ENCODE measurements around the gene VASP.
A peak's percentile ranks its signal among the peaks of the same experiment; 100 is the strongest.

Gene VASP

GRCh38 chr19:45528149-45528743, 21.0 kb downstream of the VASP start:
- ATAC-seq = no peak; the same call in 1 of the 3 replicates
- no peak for TF ChIP-seq CREB5 (CRISPR knock-in tag; IDR thresholded peaks at IDR 0.05; ENCODE audit: low read depth)
- no peak for TF ChIP-seq ZNF70 (CRISPR knock-in tag; IDR thresholded peaks at IDR 0.05)
- no peak for TF ChIP-seq RARB (CRISPR knock-in tag; IDR thresholded peaks at IDR 0.05)
- no peak; the same call in 1 of the 2 replicates for TF ChIP-seq PATZ1 (CRISPR knock-in tag; IDR thresholded peaks at IDR 0.05; ENCODE audit: borderline replicate concordance)
- TF ChIP-seq ZC3H10 (CRISPR knock-in tag; IDR thresholded peaks at IDR 0.05) = no peak
- no peak for TF ChIP-seq POU6F1 (CRISPR knock-in tag; IDR thresholded peaks at IDR 0.05; ENCODE audit: borderline replicate concordance, low read depth)
- TF ChIP-seq CSDC2 (CRISPR knock-in tag; IDR thresholded peaks at IDR 0.05) = no peak
- no peak for TF ChIP-seq TOX (CRISPR knock-in tag; IDR thresholded peaks at IDR 0.05; ENCODE audit: borderline replicate concordance)
- no peak for TF ChIP-seq ZFP30 (CRISPR knock-in tag; IDR thresholded peaks at IDR 0.05)
- no peak for TF ChIP-seq ESRRG (CRISPR knock-in tag; IDR thresholded peaks at IDR 0.05)
- TF ChIP-seq, protein P1, sequence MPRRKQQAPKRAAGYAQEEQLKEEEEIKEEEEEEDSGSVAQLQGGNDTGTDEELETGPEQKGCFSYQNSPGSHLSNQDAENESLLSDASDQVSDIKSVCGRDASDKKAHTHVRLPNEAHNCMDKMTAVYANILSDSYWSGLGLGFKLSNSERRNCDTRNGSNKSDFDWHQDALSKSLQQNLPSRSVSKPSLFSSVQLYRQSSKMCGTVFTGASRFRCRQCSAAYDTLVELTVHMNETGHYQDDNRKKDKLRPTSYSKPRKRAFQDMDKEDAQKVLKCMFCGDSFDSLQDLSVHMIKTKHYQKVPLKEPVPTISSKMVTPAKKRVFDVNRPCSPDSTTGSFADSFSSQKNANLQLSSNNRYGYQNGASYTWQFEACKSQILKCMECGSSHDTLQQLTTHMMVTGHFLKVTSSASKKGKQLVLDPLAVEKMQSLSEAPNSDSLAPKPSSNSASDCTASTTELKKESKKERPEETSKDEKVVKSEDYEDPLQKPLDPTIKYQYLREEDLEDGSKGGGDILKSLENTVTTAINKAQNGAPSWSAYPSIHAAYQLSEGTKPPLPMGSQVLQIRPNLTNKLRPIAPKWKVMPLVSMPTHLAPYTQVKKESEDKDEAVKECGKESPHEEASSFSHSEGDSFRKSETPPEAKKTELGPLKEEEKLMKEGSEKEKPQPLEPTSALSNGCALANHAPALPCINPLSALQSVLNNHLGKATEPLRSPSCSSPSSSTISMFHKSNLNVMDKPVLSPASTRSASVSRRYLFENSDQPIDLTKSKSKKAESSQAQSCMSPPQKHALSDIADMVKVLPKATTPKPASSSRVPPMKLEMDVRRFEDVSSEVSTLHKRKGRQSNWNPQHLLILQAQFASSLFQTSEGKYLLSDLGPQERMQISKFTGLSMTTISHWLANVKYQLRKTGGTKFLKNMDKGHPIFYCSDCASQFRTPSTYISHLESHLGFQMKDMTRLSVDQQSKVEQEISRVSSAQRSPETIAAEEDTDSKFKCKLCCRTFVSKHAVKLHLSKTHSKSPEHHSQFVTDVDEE (CRISPR knock-in tag; IDR thresholded peaks at IDR 0.05) = no peak
- no peak for TF ChIP-seq TCF4 (CRISPR knock-in tag; IDR thresholded peaks at IDR 0.05; ENCODE audit: borderline replicate concordance)
- TF ChIP-seq BACH2 (CRISPR knock-in tag; IDR thresholded peaks at IDR 0.05; ENCODE audit: borderline replicate concordance) = no peak
- no peak for TF ChIP-seq OSR1 (CRISPR knock-in tag; IDR thresholded peaks at IDR 0.05)

GRCh38 chr19:45528744-45529419, 21.6 kb downstream of the VASP start:
- ATAC-seq = 0 out of 3 replicates have a peak, but pooled peaks have one; percentile 6
- TF ChIP-seq GLIS3 (CRISPR knock-in tag; IDR thresholded peaks at IDR 0.05) (no peak), POU6F1 (CRISPR knock-in tag; IDR thresholded peaks at IDR 0.05; ENCODE audit: borderline replicate concordance, low read depth) (no peak), PATZ1 (CRISPR knock-in tag; IDR thresholded peaks at IDR 0.05; ENCODE audit: borderline replicate concordance) (no peak), ZNF565 (CRISPR knock-in tag; conservative IDR thresholded peaks at IDR 0.05; ENCODE audit: low read depth) (no peak), TCF4 (CRISPR knock-in tag; IDR thresholded peaks at IDR 0.05; ENCODE audit: borderline replicate concordance) (no peak), PPARA (CRISPR knock-in tag; IDR thresholded peaks at IDR 0.05; ENCODE audit: borderline replicate concordance) (no peak), OSR1 (CRISPR knock-in tag; IDR thresholded peaks at IDR 0.05) (no peak), CSDC2 (CRISPR knock-in tag; IDR thresholded peaks at IDR 0.05) (no peak), BACH2 (CRISPR knock-in tag; IDR thresholded peaks at IDR 0.05; ENCODE audit: borderline replicate concordance) (no peak), ISL1 (CRISPR knock-in tag; IDR thresholded peaks at IDR 0.05) (no peak), ZC3H10 (CRISPR knock-in tag; IDR thresholded peaks at IDR 0.05) (no peak), ZNF8 (CRISPR knock-in tag; IDR thresholded peaks at IDR 0.05) (no peak), ESRRG (CRISPR knock-in tag; IDR thresholded peaks at IDR 0.05) (no peak), CREB5 (CRISPR knock-in tag; IDR thresholded peaks at IDR 0.05; ENCODE audit: low read depth) (no peak), TOX (CRISPR knock-in tag; IDR thresholded peaks at IDR 0.05; ENCODE audit: borderline replicate concordance) (no peak), RARB (CRISPR knock-in tag; IDR thresholded peaks at IDR 0.05) (no peak), SNAI2 (CRISPR knock-in tag; IDR thresholded peaks at IDR 0.05) (no peak), ZFP3 (CRISPR knock-in tag; IDR thresholded peaks at IDR 0.05) (no peak)
- TF ChIP-seq, protein P1 (CRISPR knock-in tag; IDR thresholded peaks at IDR 0.05) = no peak

Data from SK-N-SH treated with all-trans-retinoic acid at 6 μM for 48 hours (cell line).